GM19240 (cell line): ENCODE results near the gene PDZD2.

Source experiments
- DNase-seq: peaks from one replicate; pipeline ENCODE4 v3.0.0; 2011; ENCODE audit warnings: low spot score; ENCODE audit not compliant: insufficient read length

Gene PDZD2

GRCh38 chr5:31860726-31861433 lies 221.9 kb downstream of the PDZD2 start:
- DNase-seq: no peak

GRCh38 chr5:31861601-31862000 lies 222.7 kb downstream of the PDZD2 start:
- DNase-seq: no peak

GRCh38 chr5:31863991-31864411 lies 225.1 kb downstream of the PDZD2 start:
- no peak for DNase-seq

GRCh38 chr5:31866166-31866565 lies 227.2 kb downstream of the PDZD2 start:
- no peak for DNase-seq

- DNase-seq: no peak
Measured at GRCh38 chr5:31867219-31867618, 228.3 kb downstream of the PDZD2 start.

- DNase-seq: no peak
Measured at GRCh38 chr5:31880449-31880848, 241.5 kb downstream of the PDZD2 start.

GRCh38 chr5:31884896-31885295 lies 246.0 kb downstream of the PDZD2 start:
- no peak for DNase-seq

GRCh38 chr5:31886206-31886605 lies 247.3 kb downstream of the PDZD2 start:
- no peak for DNase-seq

GRCh38 chr5:31887556-31887955 lies 248.6 kb downstream of the PDZD2 start:
- no peak for DNase-seq

GRCh38 chr5:31888564-31888963 lies 249.6 kb downstream of the PDZD2 start:
- no peak for DNase-seq

- DNase-seq: no peak
Measured at GRCh38 chr5:31889001-31889561, 250.2 kb downstream of the PDZD2 start.

- DNase-seq: no peak
Measured at GRCh38 chr5:31890046-31890445, 251.1 kb downstream of the PDZD2 start.

GRCh38 chr5:31894141-31894540 lies 255.2 kb downstream of the PDZD2 start:
- no peak for DNase-seq

GRCh38 chr5:31895199-31895820 lies 256.4 kb downstream of the PDZD2 start:
- DNase-seq: no peak

GRCh38 chr5:31898036-31898632 lies 259.2 kb downstream of the PDZD2 start:
- DNase-seq: no peak

- no peak for DNase-seq
Measured at GRCh38 chr5:31900296-31900865, 261.4 kb downstream of the PDZD2 start.

- no peak for DNase-seq
Measured at GRCh38 chr5:31901807-31902530, 263.0 kb downstream of the PDZD2 start.

- no peak for DNase-seq
Measured at GRCh38 chr5:31908396-31908795, 269.5 kb downstream of the PDZD2 start.

GRCh38 chr5:31909073-31909472 lies 270.1 kb downstream of the PDZD2 start:
- no peak for DNase-seq

- DNase-seq: no peak
Measured at GRCh38 chr5:31911291-31912265, 272.6 kb downstream of the PDZD2 start.
